Natural killer cell (primary cell): ENCODE data around the gene TRAP1. TPM values are rescaled to one million over a fixed set of nuclear protein-coding genes. Genes with fewer than 3 reads are reported as not detected.

Experiments
- ATAC-seq, 3 donors: fragments of 150-1000 bp in 2 of 3; fragments of 200-7000 bp in 1 of 3; cut with Tn5 transposase; 1 replicate in 1 of 3; 2 replicates in 2 of 3; pipeline ENCODE4 v1.10.0; 2021; ENCODE audit warnings: mild to moderate bottlenecking in 2 of 3, moderate library complexity in 2 of 3
- DNase-seq, 2 donors: peaks; one replicate each; pipeline versions ENCODE4 v3.0.0 to v3.0.0-alpha.2; 2013 to 2021; ENCODE audit warnings: mixed read lengths in 1 of 2
- H3K27ac ChIP-seq: one replicate; pipeline ENCODE4 v1.5.1; 2013; ENCODE audit warnings: mild to moderate bottlenecking, low read length
- H3K27me3 ChIP-seq: one replicate; pipeline ENCODE4 v1.6.1; 2013; ENCODE audit warnings: low read length; ENCODE audit not compliant: control insufficient read depth, insufficient read depth
- H3K36me3 ChIP-seq: one replicate; pipeline ENCODE4 v1.6.1; 2013; ENCODE audit warnings: low read length; ENCODE audit not compliant: control insufficient read depth, insufficient read depth
- H3K4me1 ChIP-seq: one replicate; pipeline ENCODE4 v1.6.1; 2013; ENCODE audit warnings: low read length; ENCODE audit not compliant: control insufficient read depth, insufficient read depth
- H3K4me3 ChIP-seq: one replicate; pipeline ENCODE4 v1.5.1; 2013; ENCODE audit warnings: low read length
- H3K9me3 ChIP-seq: one replicate; pipeline ENCODE4 v1.6.1; 2013; ENCODE audit warnings: low read length; ENCODE audit not compliant: control insufficient read depth, insufficient read depth
- H3K27ac Mint-ChIP-seq, 2 donors: one replicate each; pipeline ENCODE4 v1.8.0; 2022; ENCODE audit warnings: mild to moderate bottlenecking in 2 of 2, mixed read lengths in 2 of 2, moderate library complexity in 1 of 2
- H3K27me3 Mint-ChIP-seq, 2 donors: one replicate each; pipeline ENCODE4 v1.8.0; 2022; ENCODE audit warnings: low read depth in 2 of 2, mixed read lengths in 2 of 2
- H3K36me3 Mint-ChIP-seq: one replicate; pipeline ENCODE4 v1.8.0; 2022; ENCODE audit warnings: mixed read lengths
- H3K4me1 Mint-ChIP-seq, 2 donors: one replicate each; pipeline ENCODE4 v1.8.0; 2022; ENCODE audit warnings: mixed read lengths in 2 of 2
- H3K4me3 Mint-ChIP-seq: one replicate; pipeline ENCODE4 v1.8.0; 2022; ENCODE audit warnings: mild to moderate bottlenecking, moderate library complexity, mixed read lengths
- H3K9me3 Mint-ChIP-seq, 2 donors: one replicate each; pipeline ENCODE4 v1.8.0; 2022; ENCODE audit warnings: mixed read lengths in 2 of 2
- CTCF ChIP-seq: fragments of 200-600 bp; IDR thresholded peaks from one replicate; pipeline ENCODE4 v1.8.0; 2022; ENCODE audit warnings: antibody characterized with exemption
- WGBS: methylation state at CpG from one replicate; pipeline ENCODE4 v1.1.7; 2013; ENCODE audit warnings: missing lambda C conversion rate; ENCODE audit not compliant: insufficient coverage; 5-methylcytosine and 5-hydroxymethylcytosine counted together
- intact Hi-C: fragments of 100-400 bp; cut with micrococcal nuclease; formaldehyde crosslinking; loops from one replicate; pipeline ENCODE4 v1.14.2; 2022
- total RNA-seq, 4 donors: library from RNA; stranded (reverse); fragments of 120-200 nt in 1 of 4; gene quantifications; one replicate each; pipeline versions ENCODE4 v1.2.3 to v1.2.4, GENCODE V29; 2013 to 2022

The TRAP1 gene
- total RNA-seq, 3 donors from 2014 or later (not counting 1 experiment from before 2014, with no cell fraction given), result 33.7 to 56.7 (median 54.6) TPM

GRCh38 chr16:3640207-3640606 lies 77.1 kb downstream of the TRAP1 start:
- intact Hi-C loops, result no loop called here
- Histone ChIP-seq H3K27ac (no peak overlapping the region), H3K36me3 (peaks cover 32% of the 10 kb centered on the region), H3K4me3 (no peak overlapping the region), H3K27me3 (no peaks in the 10 kb centered on the region), H3K9me3 (no peaks in the 10 kb centered on the region), H3K4me1 (peaks cover 8% of the 10 kb centered on the region)
- TF ChIP-seq CTCF, result no peak
- DNase-seq (no peak), ATAC-seq (no peak)
- H3K4me3 Mint-ChIP-seq, result no peak overlapping the region
- H3K27ac Mint-ChIP-seq, result peak overlapping the region in 1 of 2 donors; percentile 57
- H3K27me3 Mint-ChIP-seq, result no peaks in the 10 kb centered on the region
- 100% methylated on average over 3 of the region's 3 CpGs for WGBS
- peaks cover 21 to 37% of the 10 kb centered on the region in 2 donors for H3K4me1 Mint-ChIP-seq
- no peaks in the 10 kb centered on the region for H3K36me3 Mint-ChIP-seq
- H3K9me3 Mint-ChIP-seq, result no peaks in the 10 kb centered on the region

DNA sequence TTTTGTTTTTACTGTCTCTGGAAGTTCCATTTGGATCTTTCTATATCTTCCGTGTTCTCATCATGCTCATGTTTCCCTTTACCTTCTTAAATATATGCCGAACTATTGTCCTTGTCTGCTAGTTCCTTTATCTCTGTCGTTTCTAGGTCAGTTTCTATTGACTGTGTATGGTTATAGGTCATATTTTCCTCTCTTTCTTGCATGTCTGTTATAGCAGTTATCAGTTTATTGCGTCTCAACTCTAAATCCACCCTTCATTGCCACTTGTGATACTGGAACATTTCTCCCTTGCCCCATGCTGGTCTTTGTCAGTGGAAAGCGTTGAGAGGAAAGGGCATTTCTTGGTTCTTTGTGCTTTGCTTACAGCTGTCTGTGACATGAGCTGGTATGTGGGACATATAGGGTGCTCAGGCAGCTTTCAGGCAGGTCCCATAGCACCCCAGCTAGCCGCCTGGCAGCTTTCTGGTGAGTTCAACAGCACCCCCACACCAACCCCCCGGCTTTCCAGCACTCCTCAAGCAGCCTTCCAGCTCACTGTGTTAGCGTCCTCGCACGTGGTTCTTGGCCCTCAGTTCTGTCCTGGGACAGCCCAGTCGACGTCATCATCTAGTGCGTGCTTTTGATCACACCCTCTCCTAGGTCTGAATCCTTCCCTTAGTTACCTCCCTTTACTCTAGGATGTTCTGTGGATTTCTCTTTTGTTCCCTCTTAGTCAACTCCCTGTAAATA lies 78.2 kb downstream of the TRAP1 start:
- no peaks in the 10 kb centered on the region for H3K9me3 Mint-ChIP-seq
- WGBS, result 90% methylated on average over 11 of the region's 13 CpGs
- Histone ChIP-seq H3K27me3 (no peaks in the 10 kb centered on the region), H3K27ac (no peak overlapping the region), H3K36me3 (peaks cover 32% of the 10 kb centered on the region), H3K4me1 (peaks cover 8% of the 10 kb centered on the region), H3K9me3 (no peaks in the 10 kb centered on the region), H3K4me3 (no peak overlapping the region)
- TF ChIP-seq CTCF, result no peak
- DNase-seq (no peak), ATAC-seq (no peak)
- H3K27me3 Mint-ChIP-seq, result no peaks in the 10 kb centered on the region
- H3K36me3 Mint-ChIP-seq, result no peaks in the 10 kb centered on the region
- peaks cover 21 to 37% of the 10 kb centered on the region in 2 donors for H3K4me1 Mint-ChIP-seq
- intact Hi-C loops, result no loop called here
- no peak overlapping the region for H3K27ac Mint-ChIP-seq
- no peak overlapping the region for H3K4me3 Mint-ChIP-seq

DNA sequence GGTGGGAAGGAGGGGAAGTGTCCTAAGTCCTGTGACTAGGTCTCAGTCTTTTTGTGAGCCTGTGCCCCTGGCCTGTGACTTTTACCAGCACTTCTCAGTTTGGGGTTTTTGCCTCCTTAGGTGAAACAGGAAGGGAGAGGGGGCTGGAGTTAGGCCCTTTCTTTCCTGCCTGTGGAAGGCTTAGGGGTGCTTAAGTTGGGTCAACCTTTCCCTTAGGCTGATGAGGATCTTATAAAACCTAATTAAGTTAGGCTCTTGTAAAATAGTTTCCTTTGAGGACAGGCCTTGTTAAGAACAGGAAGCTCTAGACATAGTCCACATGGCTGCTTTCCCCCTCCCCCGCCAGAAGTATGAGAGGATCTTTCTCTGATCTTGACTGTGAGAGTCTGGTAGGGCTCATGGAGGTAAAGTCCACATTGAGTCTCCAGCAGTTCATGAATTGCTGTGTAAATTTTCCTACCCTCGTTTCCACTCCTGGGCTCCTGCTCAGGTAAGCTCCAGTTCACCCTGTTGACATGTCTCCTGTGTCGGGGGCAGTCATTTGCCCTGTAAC lies 79.9 kb downstream of the TRAP1 start:
- peak overlapping the region; percentile 4 for H3K27ac ChIP-seq
- H3K4me3 ChIP-seq, result no peak overlapping the region
- H3K27me3 ChIP-seq, result no peaks in the 10 kb centered on the region
- Mint-ChIP-seq H3K4me1 (peaks cover 21 to 37% of the 10 kb centered on the region in 2 donors), H3K27ac (peak overlapping the region; percentile 67 to 85), H3K9me3 (no peaks in the 10 kb centered on the region), H3K4me3 (no peak overlapping the region), H3K36me3 (no peaks in the 10 kb centered on the region), H3K27me3 (no peaks in the 10 kb centered on the region)
- peaks cover 8% of the 10 kb centered on the region for H3K4me1 ChIP-seq
- DNase-seq, result peak in 1 of 2 donors; percentile 59
- ATAC-seq, result peak in 2 of 3 donors; percentile 55 to 57
- intact Hi-C loops, result no loop called here
- TF ChIP-seq CTCF, result no peak
- H3K36me3 ChIP-seq, result peaks cover 20% of the 10 kb centered on the region
- H3K9me3 ChIP-seq, result no peaks in the 10 kb centered on the region
- WGBS, result 57% methylated on average over 3 of the region's 3 CpGs
